OCI-LY1 (cell line): ENCODE results near the gene GPHB5.

ENCODE experiments used
- CTCF ChIP-seq: fragments of 200-600 bp; sonication (generic), shearing (Covaris generic); IDR thresholded peaks from 2 replicates; pipeline ENCODE4 v1.5.1; 2017; ENCODE audit warnings: mild to moderate bottlenecking, antibody characterized with exemption, low read length, moderate library complexity, mixed read lengths
- EZH2 ChIP-seq: fragments of 200-600 bp; sonication (generic), shearing (Covaris generic); IDR thresholded peaks from 2 replicates; pipeline ENCODE4 v1.8.0; 2017; ENCODE audit warnings: borderline replicate concordance, mixed run types, mild to moderate bottlenecking, antibody characterized with exemption, low read length, moderate library complexity, mixed read lengths

- TF ChIP-seq CTCF (peak; percentile 90), EZH2 (no peak)
Measured at GRCh38 chr14:63276492-63277342, 42.0 kb downstream of the GPHB5 start.
